DOHH2 (cell line): ENCODE measurements around the gene IRAK3.
A peak's percentile ranks its signal among the peaks of the same experiment; 100 is the strongest.
"Not testable (repeated sequence)": the region's sequence is repeated elsewhere in the genome, so short reads cannot be mapped to it uniquely, and the experiment has no call there.

ENCODE experiments used
- H3F3A ChIP-seq: fragments of 200-600 bp; sonication (generic), shearing (Covaris generic); 2 replicates; pipeline ENCODE4 v1.6.0; 2016; ENCODE audit warnings: antibody characterized with exemption, mild to moderate bottlenecking; ENCODE audit not compliant: control insufficient read depth, insufficient read depth
- H3K27ac ChIP-seq: fragments of 200-600 bp; sonication (generic); 2 replicates; pipeline ENCODE4 v1.5.1; 2014; ENCODE audit warnings: low read depth, mild to moderate bottlenecking, low read length, moderate library complexity
- H3K27me3 ChIP-seq: fragments of 200-600 bp; sonication (generic); 2 replicates; pipeline ENCODE4 v1.6.1; 2014; ENCODE audit warnings: mild to moderate bottlenecking, low read length, mixed read lengths; ENCODE audit not compliant: control insufficient read depth
- H3K36me3 ChIP-seq: fragments of 200-600 bp; sonication (generic); 2 replicates; pipeline ENCODE4 v1.6.1; 2014; ENCODE audit warnings: mild to moderate bottlenecking, low read length, moderate library complexity, mixed read lengths; ENCODE audit not compliant: control insufficient read depth
- H3K4me1 ChIP-seq: fragments of 200-600 bp; sonication (generic); 2 replicates; pipeline ENCODE4 v1.6.1; 2014; ENCODE audit warnings: mild to moderate bottlenecking, low read length, mixed read lengths; ENCODE audit not compliant: control insufficient read depth
- H3K4me2 ChIP-seq: fragments of 200-600 bp; sonication (generic); 2 replicates; pipeline ENCODE4 v1.6.0; 2014; ENCODE audit warnings: mild to moderate bottlenecking, low read length, moderate library complexity
- H3K4me3 ChIP-seq: fragments of 200-600 bp; sonication (generic); 2 replicates; pipeline ENCODE4 v1.5.1; 2014; ENCODE audit warnings: mild to moderate bottlenecking, low read length, mixed read lengths
- H3K79me2 ChIP-seq: fragments of 200-600 bp; sonication (generic); 2 replicates; pipeline ENCODE4 v1.6.1; 2014; ENCODE audit warnings: mild to moderate bottlenecking, low read length, mixed read lengths; ENCODE audit not compliant: control insufficient read depth
- H3K9me2 ChIP-seq: fragments of 200-600 bp; sonication (generic); replicated peaks from 2 replicates; pipeline ENCODE4 v1.6.1; 2014; ENCODE audit warnings: mild to moderate bottlenecking, low read length, mixed read lengths; ENCODE audit not compliant: control insufficient read depth
- H3K9me3 ChIP-seq: fragments of 200-600 bp; sonication (generic); 2 replicates; pipeline ENCODE4 v1.6.1; 2014; ENCODE audit warnings: antibody characterized with exemption, low read length, mixed read lengths; ENCODE audit not compliant: control insufficient read depth, insufficient read depth
- H4K20me1 ChIP-seq: fragments of 200-600 bp; sonication (generic); 2 replicates; pipeline ENCODE4 v1.6.0; 2014; ENCODE audit warnings: low read depth, mild to moderate bottlenecking, antibody characterized with exemption, low read length, moderate library complexity; ENCODE audit not compliant: control insufficient read depth, insufficient read depth
- EZH2phosphoT487 ChIP-seq: fragments of 200-600 bp; sonication (generic); IDR thresholded peaks from 2 replicates; pipeline ENCODE4 v1.6.1; 2017; ENCODE audit warnings: borderline replicate concordance, mild to moderate bottlenecking, antibody characterized with exemption, low read length, moderate library complexity, mixed read lengths
- TF ChIP-seq, protein P1 (sequence below): fragments of 200-600 bp; sonication (generic); IDR thresholded peaks from one replicate; pipeline ENCODE4 v1.5.1; 2014; ENCODE audit warnings: antibody characterized with exemption, mild to moderate bottlenecking, low read depth, low read length; ENCODE audit not compliant: poor library complexity, severe bottlenecking

Gene IRAK3

DNA sequence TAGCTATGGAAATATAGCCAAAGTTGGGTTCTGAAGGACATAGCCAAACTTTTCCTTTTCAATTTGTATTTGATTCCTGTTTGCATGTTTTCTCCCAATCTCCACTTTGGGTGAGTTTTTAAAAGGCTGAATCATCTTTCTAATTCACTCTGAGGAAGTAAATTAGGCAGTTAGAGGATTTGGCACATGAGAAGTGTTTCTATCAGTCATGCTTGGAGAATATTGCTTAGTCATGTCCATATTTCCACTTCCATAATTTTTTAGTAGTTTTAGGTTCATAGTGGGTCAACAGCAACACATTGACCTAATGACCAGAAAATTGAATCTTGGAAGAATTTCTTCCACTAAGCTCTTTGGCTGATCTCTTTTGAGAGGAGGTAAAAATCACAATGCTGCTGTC lies 21.8 kb downstream of the IRAK3 start:
- H3F3A ChIP-seq: no peaks in the 10 kb centered on the region
- no peaks in the 10 kb centered on the region for H3K9me2 ChIP-seq
- peaks cover 6% of the 10 kb centered on the region; the same call in 1 of the 2 replicates for H3K4me1 ChIP-seq
- H4K20me1 ChIP-seq: no peaks in the 10 kb centered on the region
- TF ChIP-seq EZH2phosphoT487: no peak
- TF ChIP-seq, protein P1, sequence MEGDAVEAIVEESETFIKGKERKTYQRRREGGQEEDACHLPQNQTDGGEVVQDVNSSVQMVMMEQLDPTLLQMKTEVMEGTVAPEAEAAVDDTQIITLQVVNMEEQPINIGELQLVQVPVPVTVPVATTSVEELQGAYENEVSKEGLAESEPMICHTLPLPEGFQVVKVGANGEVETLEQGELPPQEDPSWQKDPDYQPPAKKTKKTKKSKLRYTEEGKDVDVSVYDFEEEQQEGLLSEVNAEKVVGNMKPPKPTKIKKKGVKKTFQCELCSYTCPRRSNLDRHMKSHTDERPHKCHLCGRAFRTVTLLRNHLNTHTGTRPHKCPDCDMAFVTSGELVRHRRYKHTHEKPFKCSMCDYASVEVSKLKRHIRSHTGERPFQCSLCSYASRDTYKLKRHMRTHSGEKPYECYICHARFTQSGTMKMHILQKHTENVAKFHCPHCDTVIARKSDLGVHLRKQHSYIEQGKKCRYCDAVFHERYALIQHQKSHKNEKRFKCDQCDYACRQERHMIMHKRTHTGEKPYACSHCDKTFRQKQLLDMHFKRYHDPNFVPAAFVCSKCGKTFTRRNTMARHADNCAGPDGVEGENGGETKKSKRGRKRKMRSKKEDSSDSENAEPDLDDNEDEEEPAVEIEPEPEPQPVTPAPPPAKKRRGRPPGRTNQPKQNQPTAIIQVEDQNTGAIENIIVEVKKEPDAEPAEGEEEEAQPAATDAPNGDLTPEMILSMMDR: no peak
- no peaks in the 10 kb centered on the region for H3K79me2 ChIP-seq
- H3K36me3 ChIP-seq: no peaks in the 10 kb centered on the region
- H3K4me2 ChIP-seq: no peak overlapping the region
- no peak overlapping the region for H3K4me3 ChIP-seq
- no peaks in the 10 kb centered on the region for H3K27me3 ChIP-seq
- no peak overlapping the region for H3K27ac ChIP-seq
- no peaks in the 10 kb centered on the region for H3K9me3 ChIP-seq

DNA sequence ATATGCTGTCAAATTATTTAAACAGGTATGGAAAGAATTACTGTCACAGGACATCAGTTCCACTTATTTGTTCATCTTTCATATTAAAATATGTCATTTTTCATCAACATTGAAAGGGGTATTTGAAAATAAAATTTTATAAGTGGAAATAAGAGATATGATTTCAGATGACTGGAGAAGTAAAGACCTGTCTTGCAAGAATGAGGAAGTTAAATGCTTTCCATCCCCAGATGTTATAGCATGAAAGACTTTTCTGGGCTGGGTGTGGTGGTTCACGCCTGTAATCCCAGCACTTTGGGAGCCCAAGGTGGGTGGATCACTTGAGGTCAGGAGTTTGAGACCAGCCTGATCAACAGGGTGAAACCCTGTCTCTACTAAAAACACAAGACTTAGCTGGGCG lies 22.6 kb downstream of the IRAK3 start:
- not testable (repeated sequence) for H3K4me3 ChIP-seq, H3K4me1 ChIP-seq, H3K4me2 ChIP-seq, H3K79me2 ChIP-seq, H4K20me1 ChIP-seq, H3K36me3 ChIP-seq, H3K9me3 ChIP-seq, H3K27ac ChIP-seq, H3K27me3 ChIP-seq, H3F3A ChIP-seq, H3K9me2 ChIP-seq

DNA sequence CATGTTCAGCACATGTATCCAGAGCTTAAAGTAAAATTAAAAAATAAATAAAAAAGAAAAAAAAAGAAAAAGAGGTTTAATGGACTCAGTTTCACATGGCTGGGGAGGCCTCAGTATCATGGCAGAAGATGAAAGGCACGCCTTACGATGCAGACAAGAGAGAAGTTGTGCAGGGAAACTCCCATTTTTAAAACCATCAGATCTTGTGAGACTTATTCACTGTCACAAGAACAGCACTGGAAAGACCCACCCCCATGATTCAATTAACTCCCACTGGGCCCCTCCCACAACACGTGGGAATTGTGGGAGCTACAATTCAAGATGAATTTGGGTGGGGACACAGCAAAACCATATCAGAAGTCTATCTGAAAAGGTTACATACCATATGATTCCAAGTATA lies 24.0 kb downstream of the IRAK3 start:
- H3K79me2 ChIP-seq, H3K4me2 ChIP-seq, H3K4me3 ChIP-seq, H3F3A ChIP-seq, H3K9me2 ChIP-seq, H3K27me3 ChIP-seq, H4K20me1 ChIP-seq, H3K9me3 ChIP-seq, H3K36me3 ChIP-seq, H3K27ac ChIP-seq: not testable (repeated sequence)
- H3K4me1 ChIP-seq: peaks cover 22% of the 10 kb centered on the region

DNA sequence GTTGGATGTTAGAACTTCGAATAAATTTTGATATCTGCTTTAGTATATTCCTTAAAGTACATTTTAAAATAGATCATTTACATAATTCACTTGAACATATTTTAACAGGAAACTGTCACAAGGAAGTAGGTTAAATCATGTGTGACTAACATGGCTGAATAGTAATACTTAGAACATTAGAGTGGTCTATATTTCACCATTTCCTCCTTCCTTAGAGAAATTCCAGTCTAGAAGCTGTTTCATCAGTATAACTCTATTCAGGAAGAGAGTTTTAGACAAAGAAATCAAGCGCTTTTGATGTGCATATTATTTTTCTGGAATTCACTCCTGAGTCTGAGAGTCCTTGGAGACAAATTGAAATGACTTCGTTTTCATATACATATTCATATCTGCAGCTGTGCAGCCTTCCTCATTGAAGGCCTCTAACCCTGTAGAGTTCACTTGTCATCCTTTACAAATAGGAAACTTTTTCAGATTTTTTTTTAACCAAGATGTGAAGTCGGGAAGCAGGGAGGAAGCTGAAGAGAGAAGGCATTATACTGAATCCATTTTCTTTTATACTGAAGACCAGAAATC lies 28.4 kb downstream of the IRAK3 start:
- H3K4me1 ChIP-seq: peaks cover 20% of the 10 kb centered on the region
- H3K4me2 ChIP-seq: peak overlapping the region; percentile 57
- H3K27ac ChIP-seq: peak overlapping the region; percentile 36; the same call in 1 of the 2 replicates
- H3K27me3 ChIP-seq: no peaks in the 10 kb centered on the region
- no peaks in the 10 kb centered on the region for H3K36me3 ChIP-seq
- no peaks in the 10 kb centered on the region for H3F3A ChIP-seq
- peak overlapping the region; percentile 23; the same call in 1 of the 2 replicates for H3K4me3 ChIP-seq
- H4K20me1 ChIP-seq: no peaks in the 10 kb centered on the region
- H3K9me2 ChIP-seq: no peaks in the 10 kb centered on the region
- no peak for TF ChIP-seq EZH2phosphoT487
- TF ChIP-seq, protein P1: no peak
- peaks cover 17% of the 10 kb centered on the region; the same call in 1 of the 2 replicates for H3K9me3 ChIP-seq
- no peaks in the 10 kb centered on the region for H3K79me2 ChIP-seq
